Lung (tissue), 12 donors: ENCODE data around the gene TMEM131L. TPM values are rescaled to one million over a fixed set of nuclear protein-coding genes. Genes with fewer than 3 reads are reported as not detected.

Experiments used
- ATAC-seq: fragments of 200-7000 bp; cut with Tn5 transposase; one replicate; pipeline ENCODE4 v1.9.1; 2020; ENCODE audit warnings: moderate number of reproducible peaks; ENCODE audit not compliant: insufficient read depth, low FRiP score
- DNase-seq, 3 donors: peaks; one replicate each; pipeline ENCODE4 v3.0.0-alpha.2; 2013 to 2017
- H3K27ac ChIP-seq, 2 donors: one replicate each; pipeline ENCODE4 v1.5.1; 2013; ENCODE audit warnings: mild to moderate bottlenecking in 2 of 2, moderate library complexity in 2 of 2, control low read depth in 1 of 2, inconsistent platforms in 1 of 2, low read depth in 1 of 2, low read length in 1 of 2
- H3K27me3 ChIP-seq, 3 donors: one replicate each; pipeline ENCODE4 v1.5.1; 2013; ENCODE audit warnings: low read length in 2 of 3; ENCODE audit not compliant: control insufficient read depth in 3 of 3, insufficient read depth in 3 of 3
- H3K36me3 ChIP-seq, 4 donors: one replicate each; pipeline ENCODE4 v1.5.1; 2013; ENCODE audit warnings: low read length in 4 of 4, mild to moderate bottlenecking in 1 of 4, moderate library complexity in 1 of 4; ENCODE audit not compliant: control insufficient read depth in 4 of 4, insufficient read depth in 4 of 4
- H3K4me1 ChIP-seq, 5 donors: one replicate each; pipeline ENCODE4 v1.5.1; 2013; ENCODE audit warnings: low read length in 5 of 5, mild to moderate bottlenecking in 2 of 5, moderate library complexity in 1 of 5; ENCODE audit not compliant: control insufficient read depth in 5 of 5, insufficient read depth in 5 of 5
- H3K4me3 ChIP-seq: one replicate; pipeline ENCODE4 v1.5.1; 2013; ENCODE audit warnings: mild to moderate bottlenecking, control low read depth, moderate library complexity
- H3K9ac ChIP-seq, 2 donors: one replicate each; pipeline ENCODE4 v1.5.1; 2013; ENCODE audit warnings: low read length in 2 of 2, control low read depth in 1 of 2; ENCODE audit not compliant: insufficient read depth in 1 of 2
- H3K9me3 ChIP-seq, 4 donors: one replicate each; pipeline ENCODE4 v1.5.1; 2013; ENCODE audit warnings: low read length in 3 of 4, mild to moderate bottlenecking in 1 of 4, moderate library complexity in 1 of 4; ENCODE audit not compliant: control insufficient read depth in 4 of 4, insufficient read depth in 3 of 4
- CTCF ChIP-seq: IDR thresholded peaks from 2 replicates; pipeline ENCODE4 v1.5.1; 2012; ENCODE audit warnings: mild to moderate bottlenecking; ENCODE audit errors: control extremely low read depth, extremely low read depth
- WGBS, 2 donors: extraction: QIAGEN DNeasy Blood & Tissue Kit; methylation state at CpG; one replicate each; pipeline ENCODE4 v1.1.7; 2013; 5-methylcytosine and 5-hydroxymethylcytosine counted together
- polyA plus RNA-seq, 2 donors: library from polyadenylated mRNA; stranded (reverse); fragments of 200-250 nt; gene quantifications; one replicate each; pipeline ENCODE4 v1.2.1, GENCODE V29; 2013
- total RNA-seq, 2 donors: library from RNA; depleted of rRNA in 1 of 2; stranded (reverse); fragments of >200 nt in 1 of 2; gene quantifications; one replicate each; pipeline ENCODE4 v1.2.1, GENCODE V29; 2014 to 2021
- donor health status: control.
- donor health status: control.
- donor health status: Bipolar disorder and iron deficiency.
- donor health status: healthy.
- donor health status: DM: yes; HTN: yes; CAD: no.

TMEM131L gene
- total and polyA plus RNA-seq, 4 donors = 2.9 to 40.6 (median 11.8) TPM

GRCh38 chr4:153629776-153630175 is 163.6 kb downstream of the TMEM131L start:
- Histone ChIP-seq H3K36me3 (peaks cover 20 to 63% (median 49%) of the 10 kb centered on the region in 4 donors), H3K27me3 (no peaks in the 10 kb centered on the region), H3K9ac (no peak overlapping the region), H3K9me3 (peaks cover 0 to 4% (median 0%) of the 10 kb centered on the region in 4 donors), H3K4me1 (no peaks in the 10 kb centered on the region), H3K4me3 (no peak overlapping the region), H3K27ac (no peak overlapping the region)
- DNase-seq (no peak), ATAC-seq (no peak)
- no peak for TF ChIP-seq CTCF

GRCh38 chr4:153634738-153635353 is 168.7 kb downstream of the TMEM131L start:
- Histone ChIP-seq H3K36me3 (peaks cover 14 to 40% (median 36%) of the 10 kb centered on the region in 4 donors), H3K9ac (no peak overlapping the region), H3K9me3 (peaks cover 0 to 4% (median 0%) of the 10 kb centered on the region in 4 donors), H3K27me3 (no peaks in the 10 kb centered on the region), H3K4me1 (no peaks in the 10 kb centered on the region), H3K4me3 (no peak overlapping the region), H3K27ac (no peak overlapping the region)
- DNase-seq = peak in 2 of 3 donors; percentile 42 to 52
- peak; percentile 35 for TF ChIP-seq CTCF
- 70 to 90% methylated on average over 3 of the region's 3 CpGs for WGBS, 2 donors
- peak; percentile 80 for ATAC-seq

GRCh38 chr4:153635846-153636245 is 169.7 kb downstream of the TMEM131L start:
- no peaks in the 10 kb centered on the region for H3K4me1 ChIP-seq
- no peak overlapping the region for H3K9ac ChIP-seq
- 77 to 81% methylated on average over 6 of the region's 6 CpGs for WGBS, 2 donors
- no peak overlapping the region for H3K27ac ChIP-seq
- no peak for TF ChIP-seq CTCF
- no peak for DNase-seq
- H3K27me3 ChIP-seq = no peaks in the 10 kb centered on the region
- H3K4me3 ChIP-seq = no peak overlapping the region
- peaks cover 12 to 34% (median 28%) of the 10 kb centered on the region in 4 donors for H3K36me3 ChIP-seq
- no peaks in the 10 kb centered on the region for H3K9me3 ChIP-seq
- no peak for ATAC-seq

GRCh38 chr4:153637201-153637600 is 171.0 kb downstream of the TMEM131L start:
- 74 to 93% methylated on average over 3 of the region's 3 CpGs for WGBS, 2 donors
- no peaks in the 10 kb centered on the region for H3K27me3 ChIP-seq
- H3K9me3 ChIP-seq = no peaks in the 10 kb centered on the region
- no peaks in the 10 kb centered on the region for H3K4me1 ChIP-seq
- no peak overlapping the region for H3K27ac ChIP-seq
- no peak for ATAC-seq
- H3K36me3 ChIP-seq = peaks cover 7 to 25% (median 17%) of the 10 kb centered on the region in 4 donors
- no peak for TF ChIP-seq CTCF
- H3K4me3 ChIP-seq = no peak overlapping the region
- DNase-seq = no peak
- no peak overlapping the region for H3K9ac ChIP-seq
